Measurements from ENCODE around the gene EYS.
"Not testable (repeated sequence)": the region's sequence is repeated elsewhere in the genome, so short reads cannot be mapped to it uniquely, and the experiment has no call there.

Gene EYS

GRCh38 chr6:63764318-63764916, 1942.6 kb downstream of the EYS start:
- TF ChIP-seq CTCF (IDR thresholded peaks at IDR 0.05; ENCODE audit: extremely low read depth, insufficient read depth, missing control alignments), result peak; percentile 41
- DNase-seq (ENCODE audit: low spot score), result no peak
- in situ Hi-C loops (cut with MboI; ENCODE audit: low pct_unique_long_range_greater_than_20kb, low sequenced_read_pairs, unreplicated experiment), result loop anchor here (10.0 kb wide), 2 partner anchors 170 to 410 kb away; no protein-coding TSS in a partner anchor

- TF ChIP-seq CTCF (IDR thresholded peaks at IDR 0.05; ENCODE audit: extremely low read depth, insufficient read depth, missing control alignments), result no peak
- in situ Hi-C loops (cut with MboI; ENCODE audit: low pct_unique_long_range_greater_than_20kb, low sequenced_read_pairs, unreplicated experiment), result loop anchor here (10.0 kb wide), 2 partner anchors 165 to 405 kb away; no protein-coding TSS in a partner anchor
- DNase-seq (ENCODE audit: low spot score), result no peak
These were observed 1946.8 kb downstream of the EYS start for GRCh38 chr6:63760199-63760598.

GRCh38 chr6:63759605-63760105, 1947.4 kb downstream of the EYS start:
- TF ChIP-seq CTCF (IDR thresholded peaks at IDR 0.05; ENCODE audit: extremely low read depth, insufficient read depth, missing control alignments), result no peak
- no peak for DNase-seq (ENCODE audit: low spot score)
- in situ Hi-C loops (cut with MboI; ENCODE audit: low pct_unique_long_range_greater_than_20kb, low sequenced_read_pairs, unreplicated experiment), result loop anchor here (10.0 kb wide), 2 partner anchors 165 to 405 kb away; no protein-coding TSS in a partner anchor

GRCh38 chr6:63757826-63758225, 1949.2 kb downstream of the EYS start:
- in situ Hi-C loops (cut with MboI; ENCODE audit: low pct_unique_long_range_greater_than_20kb, low sequenced_read_pairs, unreplicated experiment), result no loop called here

GRCh38 chr6:63757275-63757674, 1949.8 kb downstream of the EYS start:
- DNase-seq (ENCODE audit: low spot score); in situ Hi-C loops (cut with MboI; ENCODE audit: low pct_unique_long_range_greater_than_20kb, low sequenced_read_pairs, unreplicated experiment): not testable (repeated sequence)

More at GRCh38 chr6:63757826-63758225, 1949.2 kb downstream of the EYS start:
- no peak for TF ChIP-seq CTCF (IDR thresholded peaks at IDR 0.05; ENCODE audit: extremely low read depth, insufficient read depth, missing control alignments)
- DNase-seq (ENCODE audit: low spot score), result no peak

- TF ChIP-seq CTCF (IDR thresholded peaks at IDR 0.05; ENCODE audit: extremely low read depth, insufficient read depth, missing control alignments), result no peak
- in situ Hi-C loops (cut with MboI; ENCODE audit: low pct_unique_long_range_greater_than_20kb, low sequenced_read_pairs, unreplicated experiment), result no loop called here
- no peak for DNase-seq (ENCODE audit: low spot score)
These were observed 1956.6 kb downstream of the EYS start for GRCh38 chr6:63750400-63750799.

GRCh38 chr6:63745784-63746183, 1961.2 kb downstream of the EYS start:
- in situ Hi-C loops (cut with MboI; ENCODE audit: low pct_unique_long_range_greater_than_20kb, low sequenced_read_pairs, unreplicated experiment), result no loop called here
- no peak for TF ChIP-seq CTCF (IDR thresholded peaks at IDR 0.05; ENCODE audit: extremely low read depth, insufficient read depth, missing control alignments)
- DNase-seq (ENCODE audit: low spot score), result no peak
